RPMI8226 (cell line): Measurements from ENCODE around the gene CFAP57.

Source experiments
- DNase-seq: peaks from one replicate; pipeline ENCODE4 v3.0.0-alpha.2; 2015

CFAP57 gene

GRCh38 chr1:43302721-43303470 is 130.8 kb downstream of the CFAP57 start:
- DNase-seq = no peak

DNA sequence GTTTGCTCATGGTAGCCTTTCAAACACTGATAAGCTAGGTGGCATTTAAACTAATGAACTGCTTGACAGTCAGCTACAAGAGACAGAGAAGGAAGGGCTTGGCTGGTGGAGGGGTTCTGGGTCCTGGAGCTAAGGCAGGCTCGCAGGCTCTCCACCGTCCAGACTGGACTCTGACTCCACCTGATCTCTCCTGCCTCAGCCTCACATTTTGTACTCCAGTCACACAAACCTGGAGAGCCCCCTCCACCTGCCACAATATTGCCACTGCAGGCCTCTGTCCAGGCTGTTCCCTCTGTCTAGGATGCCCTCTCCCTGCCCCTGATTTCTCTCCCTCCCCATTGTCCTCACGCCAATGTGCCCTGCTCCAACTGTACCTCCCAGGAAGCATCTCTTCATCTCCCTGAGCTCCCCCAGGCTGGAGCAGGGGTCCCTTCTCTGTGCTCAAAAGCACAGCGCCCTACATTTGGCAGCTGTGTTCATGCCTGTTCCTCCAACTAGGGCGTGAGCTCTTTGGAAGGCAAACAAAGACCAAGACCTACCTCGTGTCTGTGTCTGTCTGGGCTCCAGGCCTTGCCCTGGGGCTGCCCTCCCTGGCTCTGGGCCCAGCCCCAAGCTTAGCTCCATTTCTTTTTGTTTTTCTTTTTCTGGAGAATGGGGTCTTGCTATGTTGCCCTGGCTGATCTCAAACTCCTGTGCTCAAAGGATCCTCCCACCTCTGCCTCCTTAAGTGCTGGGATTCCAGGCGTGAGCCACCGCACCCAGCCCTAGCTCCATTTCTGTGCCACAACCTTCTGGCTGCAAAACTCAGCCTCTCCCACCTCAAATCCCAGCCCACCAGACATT is 131.6 kb downstream of the CFAP57 start:
- no peak for DNase-seq
